Endothelial cell of umbilical vein (primary cell): ENCODE results near the gene WRAP73. TPM values are rescaled to one million over a fixed set of nuclear protein-coding genes. Genes with fewer than 3 reads are reported as not detected.

Experiments used
- BruUV-seq: library from RNA; stranded (reverse); fragments of 400-500 nt; replicated peaks from 2 replicates; lab custom pipeline; 2021; lab: Mats Ljungman, UMichigan
- CTCF ChIA-PET: fragments of 300-600, 350-600 bp; sonication (Branson Sonifier 250); formaldehyde crosslinking; loops from one replicate; lab custom pipeline; 2021; ENCODE audit warnings: antibody characterized with exemption, inconsistent platforms; lab: Charles Lee
- POLR2A ChIA-PET: fragments of 300-600, 350-600 bp; sonication (Branson Sonifier 250); formaldehyde crosslinking; loops from one replicate; lab custom pipeline; 2021; ENCODE audit warnings: antibody characterized with exemption, inconsistent platforms; lab: Charles Lee
- DNase-seq: peaks from one replicate; pipeline ENCODE4 v3.0.0-alpha.2; 2011; ENCODE audit warnings: low read depth, low spot score
- FAIRE-seq: peaks from 2 replicates; lab custom pipeline; 2011; peaks lifted over from hg19 to GRCh38; lab: Jason Lieb, UNC
- H2AFZ ChIP-seq: 2 replicates; pipeline ENCODE4 v1.6.0; 2012; ENCODE audit warnings: low read depth, low read length, control low read depth, inconsistent platforms
- H3K27ac ChIP-seq: 2 replicates; pipeline ENCODE4 v1.5.1; 2011; ENCODE audit warnings: low read depth, mild to moderate bottlenecking, control low read depth, low read length, moderate library complexity; ENCODE audit not compliant: insufficient read depth
- H3K27me3 ChIP-seq, 2 experiments: 2 replicates each; pipeline versions ENCODE4 v1.6.0 to v1.6.1; 2011; ENCODE audit warnings: low read length in 2 of 2, mixed read lengths in 1 of 2; ENCODE audit not compliant: control insufficient read depth in 2 of 2, insufficient read depth in 2 of 2
- H3K36me3 ChIP-seq, 2 experiments: 2 replicates in 1 of 2; 3 replicates in 1 of 2; pipeline ENCODE4 v1.5.1; 2011; ENCODE audit warnings: low read length in 2 of 2, mild to moderate bottlenecking in 1 of 2, moderate library complexity in 1 of 2; ENCODE audit not compliant: control insufficient read depth in 2 of 2, insufficient read depth in 2 of 2; ENCODE audit errors: extremely low read depth in 1 of 2
- H3K4me1 ChIP-seq: 3 replicates; pipeline ENCODE4 v1.5.1; 2011; ENCODE audit warnings: mild to moderate bottlenecking, low read length; ENCODE audit not compliant: control insufficient read depth, insufficient read depth; ENCODE audit errors: extremely low read depth
- H3K4me2 ChIP-seq: 2 replicates; pipeline ENCODE4 v1.6.1; 2011; ENCODE audit warnings: low read length, control low read depth, mixed read lengths; ENCODE audit not compliant: insufficient read depth
- H3K4me3 ChIP-seq, 3 experiments: fragments of 200-600 bp in 1 of 3; sonication (generic), shearing (Covaris generic) in 1 of 3; replicated peaks in 1 of 3; 2 replicates each; pipeline ENCODE4 v1.5.1; 2011 to 2016; ENCODE audit warnings: control low read depth in 3 of 3, low read length in 3 of 3, mild to moderate bottlenecking in 2 of 3, inconsistent platforms in 1 of 3, low read depth in 1 of 3, moderate library complexity in 1 of 3; ENCODE audit not compliant: insufficient read depth in 1 of 3
- H3K79me2 ChIP-seq: 2 replicates; pipeline ENCODE4 v1.6.0; 2012; ENCODE audit warnings: low read length, inconsistent platforms; ENCODE audit not compliant: control insufficient read depth, insufficient read depth
- H3K9ac ChIP-seq: replicated peaks from 2 replicates; pipeline ENCODE3; 2011; ENCODE audit warnings: low read length, control low read depth; ENCODE audit not compliant: insufficient read depth; ENCODE audit errors: extremely low read depth
- H3K9me1 ChIP-seq: replicated peaks from 3 replicates; pipeline ENCODE4 v1.6.0; 2011; ENCODE audit warnings: mild to moderate bottlenecking, low read length; ENCODE audit not compliant: control insufficient read depth, insufficient read depth; ENCODE audit errors: extremely low read depth
- H3K9me3 ChIP-seq: replicated peaks from 2 replicates; pipeline ENCODE4 v1.5.1; 2012; ENCODE audit warnings: low read length, inconsistent platforms; ENCODE audit not compliant: control insufficient read depth, insufficient read depth
- H4K20me1 ChIP-seq: replicated peaks from 2 replicates; pipeline ENCODE3; 2011; ENCODE audit warnings: mild to moderate bottlenecking, low read length; ENCODE audit not compliant: control insufficient read depth, insufficient read depth; ENCODE audit errors: extremely low read depth
- CTCF ChIP-seq, 2 donors: IDR thresholded peaks; 1 replicate in 1 of 2; 2 replicates in 1 of 2; pipeline ENCODE4 v1.5.1; 2011; ENCODE audit warnings: low read length in 2 of 2, mild to moderate bottlenecking in 2 of 2, moderate library complexity in 2 of 2, control low read depth in 1 of 2, inconsistent platforms in 1 of 2, low read depth in 1 of 2; ENCODE audit not compliant: insufficient read depth in 1 of 2; ENCODE audit errors: extremely low read depth in 1 of 2
- EZH2 ChIP-seq: IDR thresholded peaks from 2 replicates; pipeline ENCODE4 v1.6.1; 2012; ENCODE audit warnings: borderline replicate concordance, low read depth, mild to moderate bottlenecking, moderate library complexity, low read length, inconsistent platforms; ENCODE audit not compliant: severe bottlenecking
- FOS ChIP-seq: IDR thresholded peaks from 2 replicates; pipeline ENCODE4 v1.6.1; 2011; ENCODE audit warnings: mild to moderate bottlenecking, low read length, moderate library complexity, borderline replicate concordance; ENCODE audit not compliant: insufficient read depth
- GATA2 ChIP-seq: IDR thresholded peaks from 2 replicates; pipeline ENCODE4 v1.7.0; 2011; ENCODE audit warnings: low read depth, mild to moderate bottlenecking, moderate library complexity, mixed read lengths, low read length; ENCODE audit not compliant: insufficient read length, insufficient read depth
- JUN ChIP-seq: IDR thresholded peaks from 2 replicates; pipeline ENCODE4 v1.6.1; 2011; ENCODE audit warnings: borderline replicate concordance, low read depth; ENCODE audit not compliant: insufficient read length, insufficient read depth
- MYC ChIP-seq: IDR thresholded peaks from one replicate; pipeline ENCODE4 v1.6.1; 2011; ENCODE audit warnings: mild to moderate bottlenecking, low read depth, low read length
- POLR2A ChIP-seq: IDR thresholded peaks from 2 replicates; pipeline ENCODE4 v1.6.1; 2012; ENCODE audit warnings: low read depth, mild to moderate bottlenecking, control low read depth, low read length
- POLR2AphosphoS5 ChIP-seq: IDR thresholded peaks from 2 replicates; pipeline ENCODE4 v1.6.1; 2012; ENCODE audit warnings: low read depth, mild to moderate bottlenecking, control low read depth, low read length, moderate library complexity; ENCODE audit not compliant: insufficient read depth
- dilution Hi-C: fragments of 300-500 bp; cut with MboI; formaldehyde crosslinking; loops from one replicate; pipeline ENCODE4 v1.15.0; 2019; ENCODE audit warnings: low sequenced_read_pairs; ENCODE audit not compliant: extremely low pct_ligation_motif_present
- intact Hi-C: fragments of 100-400 bp; cut with micrococcal nuclease; formaldehyde crosslinking; loops from one replicate; pipeline ENCODE4 v1.10.0; 2022
- polyA plus RNA-seq, 4 experiments: library from polyadenylated mRNA; depleted of rRNA in 3 of 4; stranded (reverse) in 3 of 4; unstranded in 1 of 4; fragments of >200 nt; gene quantifications; 2 replicates each; pipeline versions ENCODE4 v1.2.1 to v1.2.3, GENCODE V29; 2011 to 2012; ENCODE audit warnings: missing spikeins in 1 of 4
- total RNA-seq: library from RNA; stranded (reverse); gene quantifications from 2 replicates; pipeline ENCODE4 v1.2.3, GENCODE V29; 2021
- TF ChIP-seq, protein P1 (sequence below): IDR thresholded peaks from 2 replicates; pipeline ENCODE4 v1.6.1; 2011; ENCODE audit not compliant: insufficient read depth, insufficient read length

Gene WRAP73
- total and polyA plus RNA-seq, 2 donors (not counting 3 experiments of a cell fraction or from before 2014, with no cell fraction given) = 23.0 to 50.7 TPM

DNA sequence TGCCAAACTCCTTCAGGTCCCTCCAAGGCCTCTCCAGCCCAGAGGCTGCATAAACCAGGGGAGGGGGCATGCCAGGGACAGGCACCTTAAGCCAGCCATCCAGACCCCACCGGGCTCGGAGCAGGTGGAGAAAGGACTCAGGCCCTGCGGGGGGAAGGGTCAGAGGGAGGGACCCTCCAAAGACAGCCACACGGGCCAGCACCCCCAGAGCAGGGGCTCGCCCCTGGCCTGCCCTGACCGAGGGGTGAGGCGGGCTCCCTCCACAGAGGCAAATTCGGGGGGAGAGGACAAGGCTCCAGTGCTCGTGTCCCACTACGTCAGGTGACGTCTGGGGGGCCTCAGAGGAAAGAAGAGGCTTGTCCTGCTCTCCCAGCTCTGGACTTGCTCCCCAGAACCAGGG, 46.7 kb downstream of the WRAP73 start:
- intact Hi-C loops (no loop called here), dilution Hi-C loops (no loop called here)
- H2AFZ ChIP-seq = no peak overlapping the region
- H3K4me3 ChIP-seq = no peak overlapping the region
- no peak overlapping the region for H3K9ac ChIP-seq
- H3K27ac ChIP-seq = no peak overlapping the region
- TF ChIP-seq EZH2 (no peak), FOS (no peak), CTCF (IDR thresholded peaks at IDR 0.05; ENCODE audit: extremely low read depth in 1 of 2, insufficient read depth in 1 of 2, low read depth in 1 of 2, low read length in 2 of 2) (no peak), MYC (no peak), POLR2A (no peak), POLR2AphosphoS5 (no peak), GATA2 (no peak), JUN (no peak)
- TF ChIP-seq, protein P1, sequence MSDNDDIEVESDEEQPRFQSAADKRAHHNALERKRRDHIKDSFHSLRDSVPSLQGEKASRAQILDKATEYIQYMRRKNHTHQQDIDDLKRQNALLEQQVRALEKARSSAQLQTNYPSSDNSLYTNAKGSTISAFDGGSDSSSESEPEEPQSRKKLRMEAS = no peak
- BruUV-seq = no TSS peak
- no peaks in the 10 kb centered on the region for H4K20me1 ChIP-seq
- H3K4me2 ChIP-seq = no peak overlapping the region
- H3K9me3 ChIP-seq = no peaks in the 10 kb centered on the region
- ChIA-PET POLR2A (no interaction called here), CTCF (no interaction called here)
- H3K4me1 ChIP-seq = peaks cover 2% of the 10 kb centered on the region
- H3K36me3 ChIP-seq = no peaks in the 10 kb centered on the region
- FAIRE-seq (no peak), DNase-seq (no peak)
- H3K27me3 ChIP-seq = no peaks in the 10 kb centered on the region
- no peaks in the 10 kb centered on the region for H3K79me2 ChIP-seq
- H3K9me1 ChIP-seq = no peaks in the 10 kb centered on the region
